GM10266 (cell line): ENCODE measurements around the gene RANBP10.

Experiments
- DNase-seq: peaks from one replicate; pipeline ENCODE4 v3.0.0; 2012; ENCODE audit errors: extremely low spot score
- TF ChIP-seq, protein P1 (sequence below): IDR thresholded peaks from 2 replicates; pipeline ENCODE4 v1.5.1; 2012; ENCODE audit warnings: mild to moderate bottlenecking, low read depth; ENCODE audit not compliant: control insufficient read depth, insufficient read depth; ENCODE audit errors: missing control alignments

RANBP10 gene

GRCh38 chr16:67805718-67806427, 487 bp downstream of the RANBP10 start:
- TF ChIP-seq, protein P1, sequence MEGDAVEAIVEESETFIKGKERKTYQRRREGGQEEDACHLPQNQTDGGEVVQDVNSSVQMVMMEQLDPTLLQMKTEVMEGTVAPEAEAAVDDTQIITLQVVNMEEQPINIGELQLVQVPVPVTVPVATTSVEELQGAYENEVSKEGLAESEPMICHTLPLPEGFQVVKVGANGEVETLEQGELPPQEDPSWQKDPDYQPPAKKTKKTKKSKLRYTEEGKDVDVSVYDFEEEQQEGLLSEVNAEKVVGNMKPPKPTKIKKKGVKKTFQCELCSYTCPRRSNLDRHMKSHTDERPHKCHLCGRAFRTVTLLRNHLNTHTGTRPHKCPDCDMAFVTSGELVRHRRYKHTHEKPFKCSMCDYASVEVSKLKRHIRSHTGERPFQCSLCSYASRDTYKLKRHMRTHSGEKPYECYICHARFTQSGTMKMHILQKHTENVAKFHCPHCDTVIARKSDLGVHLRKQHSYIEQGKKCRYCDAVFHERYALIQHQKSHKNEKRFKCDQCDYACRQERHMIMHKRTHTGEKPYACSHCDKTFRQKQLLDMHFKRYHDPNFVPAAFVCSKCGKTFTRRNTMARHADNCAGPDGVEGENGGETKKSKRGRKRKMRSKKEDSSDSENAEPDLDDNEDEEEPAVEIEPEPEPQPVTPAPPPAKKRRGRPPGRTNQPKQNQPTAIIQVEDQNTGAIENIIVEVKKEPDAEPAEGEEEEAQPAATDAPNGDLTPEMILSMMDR, result no peak
- DNase-seq, result no peak

DNA sequence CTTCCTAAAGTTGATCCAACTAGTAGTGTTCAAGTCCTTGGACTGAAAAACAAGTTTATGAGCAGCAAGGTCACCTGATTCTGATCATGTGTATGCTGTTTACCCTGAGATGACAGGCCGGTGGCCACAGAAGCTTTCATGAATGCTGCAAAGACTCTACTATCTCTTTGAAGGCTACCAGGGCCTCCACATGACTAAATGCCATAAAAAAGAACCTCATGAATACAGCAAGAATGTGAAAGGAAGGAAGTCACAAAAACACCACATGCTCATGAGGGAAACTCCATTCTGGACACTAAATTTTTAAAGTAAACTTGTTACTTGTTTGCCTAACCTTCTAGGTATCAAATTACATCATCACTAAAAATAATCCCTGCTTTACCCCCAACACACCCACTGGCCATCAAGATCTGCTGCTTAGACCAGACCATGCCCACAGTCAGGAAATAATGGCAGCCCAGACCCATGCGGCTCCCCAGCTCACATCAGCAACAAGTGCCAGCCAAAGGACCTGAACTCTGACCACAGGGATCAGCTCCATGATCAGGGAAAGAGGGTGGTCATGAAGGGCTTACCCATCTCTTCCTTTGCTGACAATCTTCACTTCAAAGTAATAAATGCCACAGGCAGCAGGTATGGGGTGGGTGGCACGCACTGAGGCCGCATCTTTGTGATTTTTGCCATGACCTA, 1.4 kb downstream of the RANBP10 start:
- TF ChIP-seq, protein P1, result no peak
- DNase-seq, result no peak

DNA sequence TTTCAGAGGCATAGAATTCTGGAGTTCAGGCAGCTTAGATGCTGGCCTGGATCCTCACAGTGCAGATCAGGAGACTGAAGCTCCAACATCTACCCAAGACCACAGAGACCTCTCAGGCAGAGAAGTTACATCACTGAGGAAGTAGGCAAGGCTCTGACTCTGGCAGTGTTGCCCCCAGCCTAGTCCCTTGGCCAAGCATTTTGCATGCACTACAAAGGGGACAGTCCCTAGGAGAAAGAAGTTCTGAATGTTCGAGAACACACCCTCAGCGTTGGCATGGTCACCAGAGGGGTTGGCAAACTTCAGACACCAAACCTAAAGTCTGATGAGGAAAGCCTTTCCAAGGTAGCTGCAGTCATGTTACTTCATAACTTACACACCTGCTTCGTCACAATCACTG, 2.5 kb downstream of the RANBP10 start:
- DNase-seq, result no peak
- TF ChIP-seq, protein P1, result no peak

- no peak for DNase-seq
- TF ChIP-seq, protein P1, result no peak
Measured at GRCh38 chr16:67801883-67802282, 4.5 kb downstream of the RANBP10 start.

DNA sequence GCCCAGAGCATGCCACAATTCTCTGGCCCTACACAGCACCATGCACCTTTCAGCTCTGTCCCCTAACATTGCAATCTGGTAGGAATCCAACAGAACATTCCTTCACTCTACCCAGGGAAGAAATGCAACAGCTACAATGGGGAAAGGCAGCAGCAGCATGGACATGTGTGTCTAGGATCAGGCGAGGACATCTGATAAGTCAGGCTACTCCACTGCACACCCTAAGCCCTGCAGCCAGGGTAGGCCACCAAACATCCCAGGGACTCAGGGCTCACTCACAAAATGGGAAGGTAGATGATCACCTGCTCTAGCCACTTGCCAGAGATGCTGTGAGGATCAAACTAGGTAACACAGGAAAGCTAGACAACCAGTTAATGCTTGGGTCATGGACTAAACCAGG, 5.1 kb downstream of the RANBP10 start:
- TF ChIP-seq, protein P1, result no peak
- DNase-seq, result no peak

GRCh38 chr16:67800338-67800926, 5.9 kb downstream of the RANBP10 start:
- DNase-seq, result no peak

More at GRCh38 chr16:67800338-67800926, 5.9 kb downstream of the RANBP10 start:
- TF ChIP-seq, protein P1, result no peak
